BJ (cell line): Measurements from ENCODE around the gene LST1. TPM values are rescaled to one million over a fixed set of nuclear protein-coding genes. Genes with fewer than 3 reads are reported as not detected.

Source experiments
- CTCF ChIA-PET: fragments of 350-600 bp; formaldehyde crosslinking; extraction: SDS; loops from one replicate; lab custom pipeline; 2021; ENCODE audit warnings: antibody characterized with exemption, inconsistent platforms; lab: Yijun Ruan, JAX
- POLR2A ChIA-PET: fragments of 300-600 bp; sonication (Branson Sonifier 250); formaldehyde crosslinking; extraction: SDS; loops from one replicate; lab custom pipeline; 2021; ENCODE audit warnings: antibody characterized with exemption; lab: Charles Lee
- DNase-seq: peaks from one replicate; pipeline ENCODE4 v3.0.0-alpha.2; 2011; ENCODE audit warnings: low read depth
- H3K27me3 ChIP-seq: 2 replicates; pipeline ENCODE4 v1.6.0; 2011; ENCODE audit warnings: low read length; ENCODE audit not compliant: control insufficient read depth, insufficient read depth
- H3K36me3 ChIP-seq: 2 replicates; pipeline ENCODE4 v1.5.1; 2011; ENCODE audit warnings: low read length; ENCODE audit not compliant: control insufficient read depth, insufficient read depth
- H3K4me3 ChIP-seq: 2 replicates; pipeline ENCODE4 v1.5.1; 2011; ENCODE audit warnings: low read depth, mild to moderate bottlenecking, control low read depth, low read length
- CTCF ChIP-seq: IDR thresholded peaks from 2 replicates; pipeline ENCODE4 v1.5.1; 2011; ENCODE audit warnings: low read depth, mild to moderate bottlenecking, control low read depth, inconsistent platforms, low read length, moderate library complexity; ENCODE audit not compliant: insufficient read depth
- polyA plus RNA-seq: library from polyadenylated mRNA; depleted of rRNA; stranded (reverse); fragments of >200 nt; gene quantifications from 2 replicates; pipeline ENCODE4 v1.2.3, GENCODE V29; 2011

LST1 gene
- polyA plus RNA-seq, 1 experiment = 0.42 TPM

DNA sequence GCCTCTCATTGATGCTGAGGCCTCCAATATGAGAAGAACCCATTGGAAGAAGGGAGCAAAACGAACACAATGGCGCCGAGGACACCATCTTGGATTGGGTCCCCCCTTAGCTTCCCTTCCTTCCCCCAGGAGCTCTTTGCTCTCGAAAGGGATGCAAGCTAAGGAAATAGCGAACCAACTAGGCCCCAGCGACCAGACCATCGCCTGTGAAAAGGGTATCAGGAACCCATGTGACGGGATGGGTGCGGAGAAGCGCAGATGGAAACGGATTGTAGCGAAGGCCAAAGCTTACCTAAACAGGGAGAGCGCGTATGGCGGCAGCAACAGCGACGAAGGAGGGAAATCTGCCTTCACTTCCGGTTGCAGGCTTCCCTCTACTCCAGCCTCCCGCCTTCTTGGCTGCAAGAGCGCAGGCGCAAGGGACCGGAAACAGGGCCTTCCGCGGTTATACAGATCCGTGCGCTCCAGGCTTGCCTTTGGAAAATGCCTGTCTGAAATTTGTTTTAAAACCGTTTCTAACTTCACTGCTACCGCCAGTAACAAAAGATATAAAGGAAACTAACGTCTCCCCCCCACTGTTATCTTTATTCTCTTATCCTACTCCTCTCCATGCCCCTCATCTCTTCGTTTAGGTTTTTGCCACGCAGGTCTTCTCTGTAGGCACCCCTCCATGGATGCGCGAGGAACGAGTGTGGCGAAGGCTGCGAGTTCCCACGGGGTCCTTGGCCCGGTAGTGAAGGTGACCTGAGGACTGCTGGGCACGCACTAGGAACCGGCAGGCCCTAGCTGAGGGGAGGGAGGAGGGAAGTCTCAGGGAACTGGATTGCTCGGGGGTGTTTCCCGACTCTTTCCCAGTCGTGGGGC lies 44.2 kb upstream of the LST1 start, which contains the start of gene DDX39B:
DDX39B (minus strand) TSS at position 346 of the 864 bp plus-strand sequence. CDS start 1,471 bp downstream, outside the sequence.
- Histone ChIP-seq H3K36me3 (peaks cover 13% of the 10 kb centered on the region), H3K4me3 (peak within 1 kb of the TSS; percentile 67), H3K27me3 (no peaks in the 10 kb centered on the region)
- peak; percentile 85 for DNase-seq
- POLR2A ChIA-PET = interaction anchor here (0.8 kb wide), 1 partner anchor 10 kb away, joined by 4 read pairs; no protein-coding TSS in a partner anchor
- CTCF ChIA-PET = interaction anchor here (0.7 to 17.0 kb wide), 9 partner anchors 9 to 135 kb away, joined by 3 to 433 read pairs (median 4); partner anchors contain the start of genes GPANK1 and NCR3
- TF ChIP-seq CTCF = no peak

GRCh38 chr6:31543639-31544038 lies 42.4 kb upstream of the LST1 start:
- CTCF ChIA-PET = interaction anchor here (1.3 to 17.0 kb wide), 2 partner anchors 39 to 54 kb away, joined by 3 to 433 read pairs; partner anchors contain the start of genes LTB and NCR3
- POLR2A ChIA-PET = no interaction called here

GRCh38 chr6:31544676-31545075 lies 41.4 kb upstream of the LST1 start:
- CTCF ChIA-PET = interaction anchor here (1.7 to 17.0 kb wide), 3 partner anchors 24 to 53 kb away, joined by 3 to 433 read pairs (median 156); partner anchors contain the start of genes LST1, LTB and NCR3
- DNase-seq = no peak
- TF ChIP-seq CTCF = no peak
- POLR2A ChIA-PET = no interaction called here
- Histone ChIP-seq H3K4me3 (no peak overlapping the region), H3K36me3 (peaks cover 3% of the 10 kb centered on the region), H3K27me3 (no peaks in the 10 kb centered on the region)

More at GRCh38 chr6:31543639-31544038, 42.4 kb upstream of the LST1 start:
- Histone ChIP-seq H3K36me3 (peaks cover 7% of the 10 kb centered on the region), H3K27me3 (no peaks in the 10 kb centered on the region), H3K4me3 (no peak overlapping the region)
- DNase-seq = no peak
- no peak for TF ChIP-seq CTCF

GRCh38 chr6:31545291-31545690 lies 40.8 kb upstream of the LST1 start:
- H3K36me3 ChIP-seq = no peaks in the 10 kb centered on the region
- ChIA-PET POLR2A (no interaction called here), CTCF (interaction anchor here (1.0 to 17.0 kb wide), 5 partner anchors 23 to 108 kb away, joined by 3 to 433 read pairs (median 4); partner anchors contain the start of genes LST1, LTB and NCR3)
- DNase-seq = no peak
- H3K4me3 ChIP-seq = no peak overlapping the region
- TF ChIP-seq CTCF = no peak
- H3K27me3 ChIP-seq = no peaks in the 10 kb centered on the region
